HEK293T (cell line): ENCODE data around the gene CDC42EP2.
A peak's percentile ranks its signal among the peaks of the same experiment; 100 is the strongest.

Experiments
- CTCF ChIA-PET: fragments of 350-600 bp; formaldehyde crosslinking; extraction: SDS; loops from one replicate; lab custom pipeline; 2021; ENCODE audit warnings: antibody characterized with exemption, inconsistent platforms; lab: Yijun Ruan, JAX
- POLR2A ChIA-PET: fragments of 350-600 bp; formaldehyde crosslinking; extraction: SDS; loops from one replicate; lab custom pipeline; 2020; ENCODE audit warnings: antibody characterized with exemption, inconsistent platforms; lab: Yijun Ruan, JAX
- DNase-seq: peaks from one replicate; pipeline ENCODE4 v3.0.0; 2012; ENCODE audit warnings: mixed read lengths; ENCODE audit errors: extremely low spot score
- ARNT ChIP-seq: fragments of 450-650 bp; IDR thresholded peaks from 2 replicates; pipeline ENCODE4 v1.6.1; 2017; ENCODE audit warnings: mild to moderate bottlenecking
- BHLHE40 ChIP-seq: fragments of 450-650 bp; IDR thresholded peaks from 2 replicates; pipeline ENCODE4 v1.6.1; 2016; ENCODE audit warnings: mild to moderate bottlenecking, moderate library complexity, borderline replicate concordance
- CTBP1 ChIP-seq: fragments of 450-650 bp; IDR thresholded peaks from 2 replicates; pipeline ENCODE4 v1.6.1; 2016; ENCODE audit warnings: borderline replicate concordance
- ELF4 ChIP-seq: fragments of 450-650 bp; IDR thresholded peaks from 2 replicates; pipeline ENCODE4 v1.6.1; 2017; ENCODE audit warnings: antibody characterized with exemption
- FOXA1 ChIP-seq: fragments of 450-650 bp; IDR thresholded peaks from 2 replicates; pipeline ENCODE4 v1.6.1; 2016; ENCODE audit warnings: mild to moderate bottlenecking
- FOXK2 ChIP-seq: fragments of 450-650 bp; IDR thresholded peaks from 2 replicates; pipeline ENCODE4 v1.6.1; 2016; ENCODE audit warnings: mild to moderate bottlenecking
- FOXM1 ChIP-seq: fragments of 450-650 bp; IDR thresholded peaks from 2 replicates; pipeline ENCODE4 v1.6.1; 2017; ENCODE audit warnings: mild to moderate bottlenecking, borderline replicate concordance
- HDGF ChIP-seq: fragments of 450-650 bp; IDR thresholded peaks from 2 replicates; pipeline ENCODE4 v1.6.1; 2017; ENCODE audit warnings: antibody characterized with exemption, borderline replicate concordance
- L3MBTL2 ChIP-seq: fragments of 450-650 bp; conservative IDR thresholded peaks from 2 replicates; pipeline ENCODE4 v1.6.1; 2016; ENCODE audit warnings: mild to moderate bottlenecking
- LEF1 ChIP-seq: fragments of 450-650 bp; IDR thresholded peaks from 2 replicates; pipeline ENCODE4 v1.6.1; 2017; ENCODE audit warnings: mild to moderate bottlenecking, borderline replicate concordance
- NFRKB ChIP-seq: fragments of 450-650 bp; IDR thresholded peaks from 2 replicates; pipeline ENCODE4 v1.6.1; 2016; ENCODE audit warnings: mild to moderate bottlenecking, moderate library complexity
- SP1 ChIP-seq: fragments of 450-650 bp; IDR thresholded peaks from 2 replicates; pipeline ENCODE4 v1.6.1; 2017
- SUZ12 ChIP-seq: fragments of 450-650 bp; IDR thresholded peaks from 2 replicates; pipeline ENCODE4 v1.6.1; 2016; ENCODE audit warnings: mild to moderate bottlenecking
- TARDBP ChIP-seq: fragments of 450-650 bp; IDR thresholded peaks from 2 replicates; pipeline ENCODE4 v1.6.1; 2016
- ZNF384 ChIP-seq: fragments of 450-650 bp; IDR thresholded peaks from 2 replicates; pipeline ENCODE4 v1.6.1; 2016
- TF ChIP-seq, protein P1 (sequence below): fragments of 450-650 bp; IDR thresholded peaks from 2 replicates; pipeline ENCODE4 v1.6.1; 2016

CDC42EP2 gene

DNA sequence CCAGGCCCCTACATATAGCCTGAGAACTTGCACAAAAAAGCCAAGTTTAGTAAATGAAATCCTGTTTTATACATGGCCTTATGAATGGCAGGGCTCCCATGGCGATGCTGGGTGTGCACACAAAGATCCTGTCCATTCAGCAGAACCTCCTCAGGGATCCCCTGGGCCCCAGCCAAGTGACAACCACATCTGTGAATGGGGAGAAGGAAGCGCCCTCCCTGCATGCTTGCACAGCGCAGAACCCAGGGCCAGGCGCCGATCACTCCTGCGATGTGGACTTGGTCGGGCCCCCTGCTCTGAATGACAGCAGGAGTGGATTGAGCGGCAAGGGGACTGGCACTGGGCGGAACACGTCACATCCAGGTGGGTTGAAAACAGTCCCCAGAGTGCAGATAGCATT is 4.5 kb upstream of the CDC42EP2 start:
- ChIA-PET POLR2A (interaction anchor here (1.8 to 1.9 kb wide), 2 partner anchors 23 to 48 kb away, joined by 4 to 11 read pairs; partner anchors contain the start of genes DPF2 and POLA2), CTCF (interaction anchor here (0.6 kb wide), 1 partner anchor 18 kb away, joined by 3 read pairs; no protein-coding TSS in a partner anchor)
- DNase-seq = no peak
- TF ChIP-seq HDGF (no peak), TARDBP (no peak), BHLHE40 (no peak), FOXM1 (no peak), FOXA1 (no peak), ZNF384 (no peak), LEF1 (no peak), SUZ12 (no peak), ARNT (no peak), L3MBTL2 (no peak), CTBP1 (no peak), NFRKB (no peak), ELF4 (no peak), SP1 (no peak)

DNA sequence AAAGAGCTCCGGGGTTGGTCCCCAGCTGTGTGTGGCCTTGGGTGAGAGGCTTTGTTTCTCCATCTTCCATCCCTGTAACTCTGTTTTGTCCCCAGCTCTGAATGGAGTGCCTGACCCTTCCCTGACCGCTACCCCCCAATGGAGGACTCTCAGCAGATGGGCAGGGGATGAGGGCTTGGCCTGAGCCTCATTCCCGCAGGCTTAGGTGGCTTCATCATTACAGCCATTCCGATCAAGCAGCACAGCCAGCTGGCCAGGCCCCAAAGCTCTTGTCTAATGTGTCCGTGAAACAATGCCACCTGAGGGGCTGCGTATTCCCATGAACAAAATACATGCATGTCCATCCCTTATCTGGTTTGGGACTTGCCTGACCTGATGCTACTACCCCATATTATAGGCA is 3.9 kb upstream of the CDC42EP2 start:
- TF ChIP-seq SUZ12 (no peak), CTBP1 (no peak), ZNF384 (no peak), FOXA1 (no peak), HDGF (no peak), BHLHE40 (no peak), L3MBTL2 (no peak), NFRKB (no peak), LEF1 (no peak)
- DNase-seq = no peak
- ChIA-PET POLR2A (interaction anchor here (1.0 to 1.9 kb wide), 3 partner anchors 23 to 199 kb away, joined by 3 to 11 read pairs (median 4); partner anchors contain the start of genes DPF2, POLA2 and TM7SF2), CTCF (interaction anchor here (0.6 kb wide), 2 partner anchors 18 to 355 kb away, joined by 3 to 8 read pairs; no protein-coding TSS in a partner anchor)

DNA sequence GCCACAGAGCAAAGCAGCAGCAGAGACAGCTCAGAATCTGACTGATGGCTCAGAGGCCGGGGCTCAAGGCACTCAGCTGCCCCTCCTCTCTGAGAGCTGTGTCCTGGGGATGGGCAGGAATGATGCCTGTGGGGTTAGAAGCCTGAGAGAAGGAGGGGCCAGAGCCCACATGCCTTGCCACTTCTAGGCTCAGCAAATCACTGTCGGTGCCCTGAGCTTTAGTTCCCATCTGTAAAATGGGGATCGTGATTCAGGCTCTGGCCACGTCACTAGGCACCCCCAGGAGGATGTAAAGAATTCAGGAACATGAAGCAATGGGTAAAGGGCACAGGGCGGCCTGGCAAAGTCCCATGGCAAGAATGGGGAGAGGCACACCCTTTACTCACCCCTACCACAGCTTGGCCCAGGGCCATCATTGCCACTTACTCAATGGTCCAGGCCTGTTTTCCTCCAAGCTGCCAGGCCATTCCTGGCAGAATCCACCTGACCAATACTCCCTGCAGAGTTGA is 3.4 kb upstream of the CDC42EP2 start:
- CTCF ChIA-PET = interaction anchor here (0.6 kb wide), 1 partner anchor 356 kb away, joined by 8 read pairs; no protein-coding TSS in a partner anchor
- no peak for DNase-seq
- TF ChIP-seq CTBP1 = no peak
- no peak for TF ChIP-seq ARNT
- no peak for TF ChIP-seq NFRKB
- no peak for TF ChIP-seq LEF1
- no peak for TF ChIP-seq FOXM1
- no peak for TF ChIP-seq FOXA1
- no peak for TF ChIP-seq HDGF
- no peak for TF ChIP-seq SP1
- POLR2A ChIA-PET = interaction anchor here (1.0 to 1.9 kb wide), 3 partner anchors 22 to 199 kb away, joined by 3 to 11 read pairs (median 4); partner anchors contain the start of genes DPF2, POLA2 and TM7SF2

DNA sequence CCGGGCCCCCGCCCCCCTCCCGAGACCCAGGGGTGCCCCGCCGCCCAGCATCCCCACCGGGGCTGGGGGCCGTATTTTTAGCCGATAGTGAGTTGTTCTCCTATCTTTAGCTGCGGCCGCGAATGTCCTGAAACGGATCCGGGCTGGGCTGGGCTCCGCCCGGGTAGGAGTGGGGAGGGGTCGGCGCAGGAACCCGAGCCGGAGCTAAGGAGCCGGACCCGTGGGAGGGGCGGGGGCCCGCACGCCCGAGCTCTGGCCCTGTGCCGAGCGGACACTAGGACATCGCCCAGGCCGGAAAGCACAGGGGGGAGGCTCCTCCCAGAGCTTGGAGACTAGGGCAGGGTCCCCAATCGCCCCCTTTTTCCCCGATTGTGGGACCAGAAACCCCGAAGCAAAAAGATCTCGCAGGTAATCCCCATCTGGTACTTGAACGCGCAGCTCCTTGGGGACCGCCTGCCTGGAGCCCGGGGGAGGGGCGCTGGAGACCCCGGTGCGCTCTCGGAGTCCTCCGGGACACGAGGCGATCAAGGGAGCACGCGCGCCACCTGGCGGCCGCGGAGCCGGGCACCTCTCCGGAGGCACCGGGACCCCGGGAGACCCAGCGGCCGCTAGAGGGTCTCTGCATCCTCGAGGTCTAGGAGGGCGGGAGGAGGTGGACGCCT is 669 bp downstream of the CDC42EP2 start:
- POLR2A ChIA-PET = interaction anchor here (0.6 to 4.3 kb wide), 10 partner anchors 10 to 220 kb away, joined by 3 to 32 read pairs (median 5); partner anchors contain the start of genes DPF2 and POLA2
- peak; percentile 84 for DNase-seq
- CTCF ChIA-PET = interaction anchor here (0.6 to 3.8 kb wide), 23 partner anchors 9 to 512 kb away, joined by 3 to 60 read pairs (median 4); partner anchors contain the start of genes DPF2, MAP4K2 and POLA2
- TF ChIP-seq HDGF (no peak), CTBP1 (0 out of 2 replicates have a peak, but pooled peaks have one; percentile 25), FOXM1 (no peak), L3MBTL2 (peak; percentile 81), NFRKB (no peak), ZNF384 (no peak), FOXA1 (no peak), FOXK2 (no peak), BHLHE40 (no peak), ELF4 (no peak), SP1 (no peak), LEF1 (no peak), TARDBP (no peak)
- TF ChIP-seq, protein P1, sequence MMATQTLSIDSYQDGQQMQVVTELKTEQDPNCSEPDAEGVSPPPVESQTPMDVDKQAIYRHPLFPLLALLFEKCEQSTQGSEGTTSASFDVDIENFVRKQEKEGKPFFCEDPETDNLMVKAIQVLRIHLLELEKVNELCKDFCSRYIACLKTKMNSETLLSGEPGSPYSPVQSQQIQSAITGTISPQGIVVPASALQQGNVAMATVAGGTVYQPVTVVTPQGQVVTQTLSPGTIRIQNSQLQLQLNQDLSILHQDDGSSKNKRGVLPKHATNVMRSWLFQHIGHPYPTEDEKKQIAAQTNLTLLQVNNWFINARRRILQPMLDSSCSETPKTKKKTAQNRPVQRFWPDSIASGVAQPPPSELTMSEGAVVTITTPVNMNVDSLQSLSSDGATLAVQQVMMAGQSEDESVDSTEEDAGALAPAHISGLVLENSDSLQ = no peak

DNA sequence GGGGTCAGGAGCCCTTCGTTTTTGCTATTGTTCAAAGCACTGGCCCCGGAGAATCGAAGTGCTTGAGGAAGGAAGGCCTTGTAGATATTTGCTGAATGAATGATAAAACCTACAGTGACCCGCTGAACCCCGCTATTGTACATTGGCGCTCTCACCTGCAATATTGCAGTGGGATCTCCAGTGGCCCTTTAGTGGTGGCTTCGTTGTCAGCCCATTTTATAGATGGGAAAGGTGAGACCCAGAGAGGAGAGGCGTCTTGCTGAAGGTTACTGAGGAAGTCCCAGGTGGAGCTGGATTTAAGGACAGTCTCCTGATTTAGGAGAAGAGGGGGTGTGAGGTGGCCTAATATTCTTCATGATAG is 1.2 kb downstream of the CDC42EP2 start:
- no peak for TF ChIP-seq FOXK2
- no peak for DNase-seq
- POLR2A ChIA-PET = interaction anchor here (0.6 to 4.3 kb wide), 8 partner anchors 14 to 221 kb away, joined by 3 to 32 read pairs (median 6); partner anchors contain the start of genes DPF2 and POLA2
- CTCF ChIA-PET = interaction anchor here (0.7 to 3.8 kb wide), 12 partner anchors 13 to 246 kb away, joined by 3 to 60 read pairs (median 6); partner anchors contain the start of gene DPF2

DNA sequence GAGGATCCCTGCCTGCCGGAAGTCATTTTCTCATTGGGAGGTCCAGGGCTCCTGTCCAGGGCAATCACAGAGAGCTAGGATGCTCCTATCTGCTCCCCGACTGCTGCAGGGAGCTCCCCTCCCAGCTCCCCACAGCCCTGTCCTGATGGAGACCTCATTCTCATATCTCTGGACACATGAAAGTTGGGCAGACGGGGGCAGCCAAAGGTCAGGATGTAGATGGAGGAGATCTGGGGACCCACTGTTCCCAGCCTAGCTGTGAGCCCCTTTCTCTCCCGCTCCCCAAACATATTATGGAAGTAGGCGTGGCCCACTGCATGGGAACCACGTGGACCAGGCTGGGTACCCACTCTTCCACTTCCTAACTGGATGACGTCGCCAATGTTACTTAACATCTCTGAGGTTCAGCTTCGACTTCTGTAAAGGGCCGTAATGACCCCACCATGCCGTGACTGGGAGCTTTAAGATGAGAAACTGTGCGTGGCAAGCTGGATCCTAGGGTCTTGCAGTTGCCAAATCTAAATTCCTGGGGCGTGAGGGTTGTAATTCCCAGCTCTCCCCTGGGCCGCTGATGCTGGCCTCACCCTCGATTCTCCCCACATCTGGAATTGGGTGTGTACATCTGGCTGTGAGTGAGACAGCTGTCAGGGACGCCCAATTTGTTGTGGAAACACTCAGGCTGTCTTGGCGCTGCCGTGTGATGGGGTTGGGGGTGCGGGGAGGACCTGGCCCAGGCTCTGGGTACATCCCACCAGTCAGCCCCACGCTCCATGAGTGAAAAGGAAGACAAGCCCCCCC is 1.8 kb downstream of the CDC42EP2 start:
- no peak for DNase-seq
- ChIA-PET CTCF (interaction anchor here (0.6 to 3.8 kb wide), 6 partner anchors 13 to 43 kb away, joined by 3 to 60 read pairs (median 8); no protein-coding TSS in a partner anchor), POLR2A (interaction anchor here (0.6 to 4.3 kb wide), 6 partner anchors 13 to 222 kb away, joined by 3 to 32 read pairs (median 10); partner anchors contain the start of genes DPF2 and POLA2)
- TF ChIP-seq ELF4 = no peak
- TF ChIP-seq FOXA1 = no peak
